ENCODE data around the gene ITPK1.

DNA sequence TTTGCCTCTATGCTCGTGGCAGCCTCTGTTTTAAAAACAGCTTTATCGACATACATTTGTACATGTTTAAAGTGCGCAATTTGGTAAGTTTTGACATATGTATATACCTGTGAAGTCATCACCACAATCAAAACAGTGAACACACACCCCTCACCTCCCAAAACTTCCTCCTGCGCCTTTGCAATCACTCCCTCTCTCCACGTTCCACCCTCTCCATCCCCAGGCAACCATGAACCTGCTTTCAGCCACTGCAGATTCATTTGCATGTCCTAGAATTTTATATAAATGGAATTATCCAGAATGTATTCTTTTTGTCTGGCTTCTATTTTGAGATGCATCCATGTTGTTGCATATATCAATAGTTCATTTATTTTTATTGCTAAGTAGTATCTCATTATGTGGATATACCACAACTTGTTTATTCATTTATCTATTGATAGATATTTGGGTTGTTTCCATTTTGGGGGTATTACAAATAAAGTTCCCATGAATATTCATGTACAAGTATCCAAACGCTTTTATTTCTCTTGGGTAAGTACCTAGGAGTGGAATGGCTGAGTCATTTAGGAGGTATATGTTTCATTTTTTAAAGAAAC, 208.3 kb downstream of the ITPK1 start:
- TF ChIP-seq, protein P1, sequence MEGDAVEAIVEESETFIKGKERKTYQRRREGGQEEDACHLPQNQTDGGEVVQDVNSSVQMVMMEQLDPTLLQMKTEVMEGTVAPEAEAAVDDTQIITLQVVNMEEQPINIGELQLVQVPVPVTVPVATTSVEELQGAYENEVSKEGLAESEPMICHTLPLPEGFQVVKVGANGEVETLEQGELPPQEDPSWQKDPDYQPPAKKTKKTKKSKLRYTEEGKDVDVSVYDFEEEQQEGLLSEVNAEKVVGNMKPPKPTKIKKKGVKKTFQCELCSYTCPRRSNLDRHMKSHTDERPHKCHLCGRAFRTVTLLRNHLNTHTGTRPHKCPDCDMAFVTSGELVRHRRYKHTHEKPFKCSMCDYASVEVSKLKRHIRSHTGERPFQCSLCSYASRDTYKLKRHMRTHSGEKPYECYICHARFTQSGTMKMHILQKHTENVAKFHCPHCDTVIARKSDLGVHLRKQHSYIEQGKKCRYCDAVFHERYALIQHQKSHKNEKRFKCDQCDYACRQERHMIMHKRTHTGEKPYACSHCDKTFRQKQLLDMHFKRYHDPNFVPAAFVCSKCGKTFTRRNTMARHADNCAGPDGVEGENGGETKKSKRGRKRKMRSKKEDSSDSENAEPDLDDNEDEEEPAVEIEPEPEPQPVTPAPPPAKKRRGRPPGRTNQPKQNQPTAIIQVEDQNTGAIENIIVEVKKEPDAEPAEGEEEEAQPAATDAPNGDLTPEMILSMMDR (IDR thresholded peaks at IDR 0.05) = no peak
- TF ChIP-seq POLR2A (IDR thresholded peaks at IDR 0.05) = no peak

Data from breast epithelium (tissue), 3 donors.